ENCODE results near the gene TRIM47.

Gene TRIM47

DNA sequence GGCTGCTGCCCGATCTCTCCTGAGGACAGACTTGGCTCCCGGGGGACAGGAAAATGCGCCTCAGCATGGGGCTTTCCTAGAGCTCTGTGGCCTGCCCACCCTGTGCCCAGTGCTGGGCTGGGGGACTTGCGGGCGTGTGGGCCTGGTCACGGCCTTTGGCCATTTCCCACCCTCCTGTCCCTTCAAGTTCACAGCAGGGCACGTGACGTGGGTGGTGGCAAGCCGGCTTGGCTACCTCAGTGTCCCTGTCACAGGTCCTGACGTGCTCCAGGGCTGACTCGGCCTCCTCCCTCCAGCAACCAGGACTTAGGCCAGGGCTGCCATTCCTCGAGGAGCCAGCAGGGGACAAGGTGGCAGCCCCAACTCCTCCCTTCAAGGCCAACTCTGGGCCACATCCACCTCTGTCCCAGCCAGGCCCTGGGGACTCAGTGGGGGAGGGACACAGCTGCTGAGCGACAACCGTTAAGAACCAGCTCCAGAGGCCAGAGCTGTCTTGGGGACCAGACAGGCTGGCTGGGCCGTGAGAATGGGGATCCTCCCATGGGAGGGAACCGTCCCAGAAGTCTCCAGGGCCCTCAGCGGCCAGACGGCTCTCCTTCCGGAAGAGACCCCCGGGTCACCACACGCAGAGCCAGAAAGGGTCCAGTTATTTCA, 33.2 kb downstream of the TRIM47 start:
- DNase-seq, result peak; percentile 16

DNA sequence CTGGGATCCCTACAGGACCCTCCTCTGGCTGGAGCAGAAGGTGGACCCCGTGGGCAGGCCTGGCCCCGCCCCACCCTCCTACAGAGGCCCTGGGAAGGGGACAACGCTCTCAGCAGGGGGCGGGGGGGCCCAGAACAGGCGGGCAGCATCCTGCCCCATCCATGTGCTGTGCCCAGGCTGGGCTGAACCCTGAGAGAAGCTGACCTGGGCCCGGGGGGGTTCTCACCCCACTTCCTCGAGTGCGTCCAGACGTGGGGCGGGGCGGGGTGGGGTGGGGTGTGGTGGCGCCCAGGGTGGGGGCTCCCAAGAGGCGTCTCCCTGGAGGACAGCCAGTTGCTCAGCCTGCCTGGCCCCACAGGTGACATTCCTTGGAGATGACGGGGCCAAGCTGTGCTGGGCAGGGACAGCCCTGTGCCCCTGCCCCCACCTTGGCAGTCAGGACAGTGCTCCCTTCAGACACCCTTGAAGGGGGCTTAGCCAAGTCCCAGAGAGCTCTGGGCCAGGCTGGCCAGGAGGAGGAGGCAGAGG, 33.8 kb downstream of the TRIM47 start:
- no peak for DNase-seq

DNA sequence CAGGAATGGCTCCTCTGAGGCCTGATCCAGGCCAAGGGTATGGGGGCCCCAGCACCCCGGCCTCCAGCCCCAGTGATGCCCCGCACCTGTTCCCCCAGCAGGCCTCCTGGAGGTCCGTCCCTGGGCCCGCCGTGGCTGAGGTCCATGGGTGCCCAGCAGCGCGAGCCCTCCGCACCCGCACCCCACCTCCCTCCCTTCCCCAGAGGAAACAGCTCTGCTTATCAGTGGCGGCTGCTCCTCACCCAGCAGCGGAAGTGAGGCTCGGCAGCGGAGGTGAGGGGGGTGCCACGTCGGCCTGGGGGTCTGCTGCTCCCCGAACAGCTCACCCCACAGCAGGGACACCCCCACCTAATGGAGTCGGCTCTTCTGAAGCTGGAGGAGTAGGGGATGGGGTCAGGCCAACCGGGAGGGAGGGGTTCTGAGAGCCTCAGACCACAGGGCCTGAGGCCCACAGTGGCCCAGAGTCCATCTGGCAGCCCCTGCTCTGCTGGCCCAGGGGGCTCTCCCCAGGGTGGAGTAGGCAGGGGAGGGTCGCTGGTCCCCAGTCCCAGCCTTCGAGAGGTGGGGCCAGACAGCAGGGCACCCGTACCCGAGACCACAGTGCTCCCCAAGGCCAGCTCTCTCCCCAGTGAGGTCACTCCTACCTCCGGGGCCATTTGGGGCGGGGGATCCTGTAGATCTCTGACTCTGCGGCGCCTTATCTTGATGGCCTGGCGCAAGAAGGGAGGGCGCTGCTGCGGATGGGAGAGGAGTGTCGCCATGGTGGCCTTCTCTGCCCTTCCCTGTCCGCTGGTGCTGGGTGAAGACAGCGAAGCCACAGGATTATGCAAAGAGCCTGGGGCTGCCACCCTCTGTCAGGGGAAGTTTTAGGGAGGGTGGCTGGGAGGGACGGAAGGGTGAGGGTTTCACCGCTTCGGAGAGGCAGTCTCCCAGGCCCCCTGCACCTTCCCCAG, 34.5 kb downstream of the TRIM47 start, which contains the start of gene UNC13D:
Gene UNC13D (minus strand): TSS at position 828 of the 953 bp plus-strand sequence. CDS start 67 bp downstream, at position 761.
- no peak for DNase-seq

DNA sequence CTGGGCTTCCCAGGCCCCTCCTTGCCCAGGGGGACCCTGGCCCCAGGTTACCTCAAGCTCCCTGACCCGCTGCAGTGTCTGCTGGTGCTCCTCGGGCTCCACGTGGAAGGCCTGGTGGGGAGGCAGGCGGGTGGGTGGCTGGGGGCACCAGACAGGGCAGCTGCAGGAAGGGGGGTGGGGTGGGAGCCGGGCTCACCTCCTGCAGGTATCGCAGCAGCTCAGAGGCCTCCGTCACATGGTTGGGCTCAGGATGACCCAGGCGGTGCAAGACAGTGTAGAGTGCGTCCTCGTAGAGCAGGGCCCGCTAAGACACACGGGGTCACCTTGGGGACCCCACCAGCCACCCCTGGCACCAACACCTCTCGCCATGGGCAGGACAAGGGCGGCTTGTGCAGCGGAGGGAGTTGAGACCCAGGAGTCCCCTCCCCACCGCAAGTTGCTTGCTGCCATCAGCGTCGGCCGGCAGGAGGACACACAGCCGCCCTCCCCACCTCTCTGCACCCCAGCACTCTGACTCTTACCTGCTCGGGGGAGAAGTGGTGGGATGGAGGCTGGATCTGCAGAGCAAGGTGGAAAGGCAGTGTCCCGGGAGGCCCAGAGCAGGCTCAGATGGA, 35.3 kb downstream of the TRIM47 start:
- no peak for DNase-seq

DNA sequence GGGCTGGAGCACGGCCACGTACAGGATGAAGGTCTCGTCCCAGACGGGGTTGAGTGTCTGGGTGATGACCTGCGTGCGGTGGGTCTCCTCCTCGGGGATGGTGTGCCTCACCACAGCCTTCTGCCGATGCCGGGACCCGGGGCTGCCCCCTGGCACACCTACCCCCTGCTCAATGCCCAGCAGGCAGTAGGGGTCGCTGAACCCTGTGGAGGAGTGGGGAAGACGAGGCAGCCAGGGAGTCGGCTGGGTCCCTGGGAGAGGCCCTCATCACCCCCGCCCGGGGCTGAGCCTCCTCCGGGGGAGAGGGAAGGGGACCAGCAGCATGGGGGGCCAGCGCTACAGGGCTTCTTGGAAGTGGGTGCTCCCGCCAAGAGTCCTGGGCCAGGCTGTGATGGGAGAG, 36.0 kb downstream of the TRIM47 start:
- DNase-seq, result no peak

DNA sequence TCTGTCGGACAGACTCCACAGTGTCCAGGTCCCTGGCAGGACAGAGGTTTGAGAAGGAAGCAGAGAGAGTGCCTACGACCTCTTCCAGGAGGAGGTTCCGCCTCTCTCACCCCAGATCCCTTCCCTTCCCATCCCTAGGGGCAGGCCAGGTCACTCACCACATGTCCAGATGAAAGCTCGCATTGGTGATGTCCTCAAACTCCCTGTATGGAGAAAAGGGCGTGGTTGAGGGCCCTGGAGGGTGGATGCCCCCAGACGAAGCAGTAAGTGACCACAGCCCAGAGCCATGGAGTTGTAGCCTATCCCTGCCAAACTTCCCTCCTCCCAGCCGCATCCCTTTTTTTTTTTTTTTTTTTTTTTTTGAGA, 37.6 kb downstream of the TRIM47 start:
- no peak for DNase-seq

DNA sequence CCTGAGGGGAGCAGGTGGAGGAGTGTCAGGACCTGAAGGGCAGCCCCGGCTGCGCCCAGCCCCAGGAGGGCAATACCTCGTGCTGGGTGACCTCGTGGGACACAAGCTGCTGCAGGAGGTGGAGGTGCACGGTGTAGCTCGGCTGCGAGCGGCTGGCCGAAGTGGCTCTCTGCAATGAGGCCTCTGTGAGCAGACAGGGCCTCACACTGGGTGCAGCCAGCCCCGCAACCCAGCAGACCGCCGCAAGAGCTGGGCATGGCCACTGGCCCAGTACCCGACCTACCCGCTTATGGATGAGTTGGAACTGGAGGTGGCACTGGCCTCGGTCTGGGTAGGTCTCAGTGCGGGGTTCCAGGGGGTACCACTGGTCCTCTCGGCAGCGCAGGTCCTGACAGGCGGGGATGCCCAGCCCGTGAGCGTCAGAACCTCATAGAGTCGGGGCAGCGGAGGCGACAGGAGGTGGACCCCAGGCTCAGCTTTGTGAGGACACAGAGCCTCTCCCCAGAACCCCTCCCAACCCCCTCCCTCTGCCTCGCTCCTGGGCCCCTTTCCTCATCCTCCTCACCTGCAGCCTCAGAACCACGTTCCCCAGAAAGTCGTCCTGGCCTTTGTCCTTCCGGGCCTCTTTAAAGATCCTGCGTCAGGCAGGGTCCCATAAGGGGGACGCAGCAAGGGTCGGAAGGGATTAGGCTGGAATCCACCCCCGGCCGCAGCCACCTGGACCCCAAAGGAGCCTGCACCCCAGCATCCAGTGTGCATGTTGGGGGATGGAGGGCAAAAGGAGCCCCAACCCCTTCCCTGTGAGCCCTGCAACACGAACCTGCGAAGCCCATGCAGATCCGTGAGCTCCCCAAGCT, 38.2 kb downstream of the TRIM47 start:
- no peak for DNase-seq

DNA sequence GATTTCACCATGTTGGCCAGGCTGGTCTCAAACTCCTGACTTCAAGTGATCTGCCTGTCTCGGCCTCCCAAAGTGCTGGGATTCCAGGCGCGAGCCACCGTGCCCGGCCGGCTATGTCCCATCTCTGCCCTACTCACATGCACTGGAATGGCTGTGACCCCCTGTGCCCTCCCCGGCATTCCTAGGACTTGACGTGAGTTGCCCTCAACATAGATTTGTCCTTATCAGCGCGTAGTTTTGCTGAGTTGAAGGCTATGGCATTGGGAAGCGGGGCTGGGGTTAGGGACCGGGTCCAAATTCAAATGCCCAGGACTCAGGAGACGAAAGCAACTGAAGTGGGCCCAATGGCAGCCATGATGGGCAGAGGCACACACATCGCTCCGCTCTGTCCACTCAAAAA, 40.0 kb downstream of the TRIM47 start:
- DNase-seq, result no peak

DNA sequence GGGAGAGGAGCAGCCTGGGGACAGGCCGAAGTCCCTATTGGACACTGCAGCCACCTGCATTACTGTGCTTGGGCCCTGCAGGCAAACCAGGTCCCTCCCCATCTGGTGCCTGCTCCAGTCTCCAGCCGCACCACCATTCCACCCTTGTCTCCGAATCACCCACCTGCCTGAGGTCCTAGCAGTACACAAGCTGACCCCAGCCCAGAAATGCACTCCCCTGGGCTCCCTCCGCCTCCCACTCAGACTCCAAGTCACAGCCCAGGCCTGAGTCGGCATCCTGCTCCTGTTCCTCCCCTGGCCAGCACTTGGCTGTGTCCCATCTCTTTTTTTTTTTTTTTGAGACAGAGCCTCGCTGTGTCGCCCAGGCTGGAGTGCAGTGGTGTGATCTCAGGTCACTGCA, 40.5 kb downstream of the TRIM47 start:
- no peak for DNase-seq

DNA sequence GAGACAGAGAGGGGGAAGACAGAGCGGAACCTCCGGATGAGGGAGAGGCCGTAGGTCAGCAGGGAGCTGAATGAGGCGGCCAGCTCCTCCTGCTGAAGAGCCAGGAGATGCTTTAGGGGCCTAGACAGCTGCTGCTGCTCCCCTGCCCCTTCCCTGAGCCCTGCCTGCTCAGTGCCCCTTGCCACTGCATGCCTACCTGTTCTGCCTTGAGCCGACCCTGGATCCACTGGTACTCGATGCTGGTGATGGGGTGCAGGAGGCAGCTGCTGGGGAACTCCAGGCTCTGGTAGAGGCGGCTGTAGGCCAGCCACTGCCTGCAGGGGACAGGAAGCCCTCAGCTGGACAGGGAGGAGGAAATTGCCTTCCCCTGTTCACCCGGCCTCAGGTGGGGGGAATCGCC, 41.8 kb downstream of the TRIM47 start:
- no peak for DNase-seq

DNA sequence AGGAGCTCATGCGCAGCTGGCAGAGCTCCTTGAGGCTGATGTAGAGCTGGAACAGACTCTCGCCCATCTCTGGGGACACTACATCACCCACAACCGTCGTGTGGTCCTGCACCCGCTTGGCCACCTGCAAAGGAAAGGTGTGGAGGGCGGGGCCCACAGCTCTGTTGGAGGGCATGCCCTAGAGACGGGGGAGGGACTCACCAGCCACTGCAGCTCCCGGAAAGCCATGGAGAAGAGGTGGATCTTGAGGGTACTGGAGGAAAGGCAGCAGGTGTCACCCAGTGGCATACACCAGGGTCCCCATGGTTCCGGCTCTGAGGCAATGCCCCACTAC, 42.8 kb downstream of the TRIM47 start:
- no peak for DNase-seq

DNA sequence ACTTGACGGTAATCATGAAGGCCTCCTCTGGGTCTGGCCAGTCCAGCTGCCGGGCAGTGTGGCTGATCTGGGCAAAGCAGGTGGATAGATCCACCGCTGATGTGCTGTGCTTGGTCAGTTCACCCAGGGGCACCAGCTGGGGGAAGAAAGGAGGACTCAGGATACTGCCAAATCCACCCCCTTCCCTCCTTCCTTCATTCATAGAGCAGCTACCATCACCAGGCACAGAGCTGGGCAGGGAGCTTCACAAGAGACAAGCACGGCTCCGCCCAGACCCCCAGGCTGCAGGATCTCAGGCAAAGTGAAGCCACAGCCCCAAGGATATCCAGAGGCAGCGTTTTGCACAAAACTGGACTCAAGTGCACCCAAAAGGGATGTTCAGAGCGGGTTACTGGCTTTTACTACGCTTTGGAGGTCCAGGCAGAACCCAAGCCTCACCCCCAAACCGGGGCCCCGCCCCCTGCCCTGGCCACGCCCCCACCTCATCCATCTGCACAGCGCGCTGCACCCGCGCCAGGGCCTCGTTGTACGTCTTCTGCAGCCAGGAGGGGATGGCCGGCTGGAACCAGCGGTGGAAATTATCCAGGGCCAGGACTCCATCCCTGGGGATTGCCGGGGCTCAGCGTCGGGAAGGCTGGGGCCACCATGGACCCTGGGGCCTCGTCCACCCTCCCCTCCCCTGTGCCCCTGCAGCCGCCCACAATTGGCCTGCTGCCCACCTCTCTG, 43.3 kb downstream of the TRIM47 start:
- no peak for DNase-seq

DNA sequence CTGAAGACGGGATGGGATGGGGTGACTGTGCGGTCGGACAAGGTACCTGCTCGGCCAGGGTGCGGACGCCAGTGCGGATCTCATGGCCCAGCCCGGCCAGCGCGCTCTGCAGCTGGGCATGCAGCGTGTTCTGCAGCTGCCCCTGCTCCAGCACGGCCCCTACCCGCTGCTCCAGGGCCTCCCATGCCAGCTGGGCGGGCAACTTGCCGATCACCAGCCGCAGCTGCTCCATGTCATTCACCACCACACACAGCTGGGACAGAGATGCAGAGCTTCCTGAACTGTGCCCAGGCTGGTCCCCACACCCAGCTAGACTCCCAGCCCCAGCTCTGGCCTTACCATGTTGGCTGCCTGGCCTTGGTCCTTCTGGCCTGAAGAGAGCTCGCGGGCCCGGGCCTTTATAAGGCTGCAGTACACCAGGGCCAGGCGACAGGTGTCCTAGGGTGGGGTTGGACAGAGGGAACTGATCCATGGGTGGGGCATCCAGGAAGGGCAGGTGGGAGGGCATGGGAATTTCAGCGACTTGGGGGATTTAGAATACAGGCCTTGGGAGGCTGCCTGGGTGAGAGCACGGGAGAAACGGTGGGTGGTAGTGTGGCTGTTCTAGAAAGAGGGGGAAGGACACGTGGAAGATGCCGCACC, 44.0 kb downstream of the TRIM47 start:
- no peak for DNase-seq

DNA sequence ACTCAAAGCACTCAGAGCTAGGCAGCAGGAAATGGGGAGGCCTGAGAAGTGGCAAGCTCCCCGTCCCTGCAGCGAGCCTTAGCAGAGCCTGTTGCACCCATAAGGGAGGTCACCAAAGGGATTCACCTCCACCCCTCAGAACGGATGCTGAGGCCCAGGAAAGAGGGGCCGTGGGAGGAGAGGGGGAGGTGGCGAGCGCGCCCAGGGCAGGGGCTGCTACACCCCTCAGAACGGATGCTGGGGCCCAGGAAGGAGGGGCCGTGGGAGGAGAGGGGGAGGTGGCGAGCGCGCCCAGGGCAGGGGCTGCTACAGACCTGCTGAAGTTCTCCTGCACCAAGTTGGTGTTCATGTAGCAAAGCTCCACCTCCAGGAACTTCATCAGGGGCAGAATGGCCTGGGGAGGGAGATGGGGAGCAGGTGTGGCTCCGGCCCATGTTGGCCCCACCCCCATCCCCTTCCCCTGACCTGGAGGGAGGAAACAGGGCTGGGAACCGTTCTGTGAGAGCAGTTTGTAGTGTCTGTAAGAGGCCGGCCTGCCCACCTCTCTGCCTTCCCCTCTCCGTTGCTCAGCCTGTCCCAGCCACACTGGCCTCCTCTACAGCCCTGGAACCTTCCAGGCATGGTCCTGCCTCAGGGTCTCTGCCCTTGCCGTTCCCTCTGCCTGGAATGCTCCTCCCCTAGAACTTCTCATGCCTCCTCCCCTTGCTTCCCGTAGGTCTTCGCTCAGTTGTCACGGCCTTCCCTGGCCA, 45.6 kb downstream of the TRIM47 start:
- no peak for DNase-seq

DNA sequence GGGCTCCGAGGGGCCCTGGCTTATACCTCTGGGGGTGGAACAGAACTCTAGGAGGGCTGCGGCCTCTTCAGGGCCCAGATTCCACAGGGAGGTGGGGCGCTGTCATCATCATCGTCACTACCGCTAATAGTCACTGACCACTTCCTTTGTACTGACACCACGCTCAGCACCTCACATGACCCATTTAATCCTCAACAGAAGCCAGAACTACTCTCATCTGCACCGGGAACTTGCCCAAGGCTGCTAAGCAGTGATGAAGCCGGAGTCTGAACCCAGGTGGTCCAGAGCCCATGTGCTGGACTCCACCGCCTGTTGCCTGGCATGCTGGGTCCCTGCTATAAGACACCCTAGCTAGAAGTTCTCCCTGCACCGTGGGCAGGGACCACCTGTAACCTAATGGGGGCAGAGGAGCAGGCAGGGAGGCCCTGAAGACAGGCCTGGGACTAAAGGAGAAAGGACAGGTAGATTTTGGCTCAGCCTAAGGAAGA, 46.2 kb downstream of the TRIM47 start:
- DNase-seq, result no peak

DNA sequence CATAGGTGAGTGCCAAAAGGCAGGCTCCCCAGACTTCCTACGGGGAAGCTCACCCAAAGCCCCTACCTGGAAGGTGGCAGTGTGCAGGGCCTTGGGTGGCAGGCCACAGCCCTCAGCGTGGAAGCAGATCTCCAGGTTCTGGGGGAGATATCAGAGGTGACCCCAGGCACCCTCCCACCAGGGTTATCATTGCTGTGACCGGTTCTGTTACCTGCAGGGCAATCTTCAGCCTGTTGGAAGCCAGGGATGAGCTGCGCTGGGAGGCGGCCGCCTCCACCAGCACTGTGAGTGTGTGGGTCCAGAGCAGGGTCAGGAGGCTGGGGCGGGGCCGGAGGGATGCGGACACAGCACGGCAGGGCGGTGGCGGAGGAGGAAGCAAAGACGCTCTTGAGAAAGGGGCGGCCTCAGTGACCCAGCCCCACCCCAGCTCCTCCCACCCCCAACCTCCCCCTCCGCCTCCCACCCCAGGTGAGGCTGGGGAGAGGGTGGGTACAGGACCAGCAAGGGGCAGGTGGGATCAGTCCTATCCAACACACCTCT, 47.3 kb downstream of the TRIM47 start:
- DNase-seq, result no peak

DNA sequence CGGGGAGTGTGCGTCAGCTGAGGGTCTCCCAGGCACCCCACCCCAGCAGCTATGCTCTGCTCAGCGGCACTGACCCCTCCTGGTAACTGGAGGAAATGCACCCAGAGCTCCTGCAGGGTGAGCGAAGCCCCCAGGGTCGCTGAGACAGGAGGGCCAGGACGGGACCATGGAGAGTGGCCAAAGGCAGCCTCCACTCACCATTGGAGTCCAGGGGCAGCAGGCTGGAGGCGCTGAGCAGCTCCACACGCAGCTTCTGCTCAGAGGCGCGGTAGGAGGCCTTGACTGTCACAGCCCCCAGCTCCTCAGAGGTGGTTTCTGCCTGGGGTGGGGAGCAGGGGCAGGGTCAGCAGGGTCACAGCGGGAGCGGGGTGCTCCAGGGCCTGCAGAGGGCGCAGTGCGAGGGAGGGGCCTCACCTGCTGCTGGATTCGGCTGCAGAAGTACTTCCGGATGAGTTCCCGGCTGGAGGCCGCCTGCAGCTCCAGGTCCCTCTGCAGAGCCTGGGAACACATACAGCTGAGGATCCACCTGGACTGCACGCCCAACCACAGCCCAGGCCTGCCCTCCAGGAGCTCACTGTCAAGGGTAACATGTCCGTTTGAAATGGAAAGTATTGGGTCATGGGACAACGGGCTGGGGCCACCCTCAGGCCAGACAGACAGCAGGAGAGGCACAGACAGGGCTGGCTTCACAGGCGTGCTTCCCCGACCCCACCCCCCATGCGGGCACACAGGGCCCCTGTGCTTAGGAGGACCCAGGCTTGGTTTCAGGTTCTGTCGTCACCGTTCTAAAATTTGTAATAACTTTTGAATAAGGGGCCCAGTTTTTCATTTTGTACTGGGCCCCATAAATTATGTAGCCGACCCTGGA, 48.0 kb downstream of the TRIM47 start:
- DNase-seq, result no peak

DNA sequence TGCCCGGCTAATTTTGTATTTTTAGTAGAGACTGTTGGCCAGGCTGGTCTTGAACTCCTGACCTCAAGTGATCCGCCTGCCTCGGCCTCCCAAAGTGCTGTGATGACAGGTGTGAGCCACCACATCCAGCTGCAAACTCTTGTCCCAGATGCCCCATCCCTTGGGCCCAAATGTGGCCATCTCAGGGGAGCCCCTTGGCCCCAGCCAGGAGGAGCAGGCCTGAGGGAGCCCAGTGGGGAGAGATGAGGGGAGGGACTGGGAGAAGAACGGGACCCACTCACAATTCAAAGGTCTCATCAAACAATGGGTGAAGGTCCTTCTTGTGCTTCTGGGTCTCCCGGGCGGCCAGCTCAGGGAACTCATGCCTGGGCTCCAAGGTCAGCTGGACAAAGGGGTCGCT, 48.6 kb downstream of the TRIM47 start:
- DNase-seq, result no peak

DNA sequence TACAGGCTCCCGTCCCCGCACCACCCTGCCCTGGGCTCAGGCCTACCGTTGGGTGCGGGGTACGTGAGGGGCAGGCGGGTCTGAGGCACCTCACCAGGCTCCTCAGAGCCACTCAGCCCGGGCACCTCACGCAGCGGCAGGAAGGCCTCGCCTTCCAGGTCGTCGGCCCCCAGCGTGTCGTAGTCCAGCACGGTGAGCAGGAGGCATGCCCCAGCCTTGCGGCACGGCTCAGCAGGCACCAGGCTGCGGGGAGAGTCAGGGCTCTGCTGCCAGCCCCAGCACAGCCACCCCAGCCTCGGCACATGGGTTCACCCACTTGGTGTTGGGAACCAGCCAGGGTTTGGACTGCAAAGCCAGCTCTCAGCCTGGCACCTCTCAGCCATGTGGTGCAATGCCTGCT, 49.6 kb downstream of the TRIM47 start:
- no peak for DNase-seq
